ENCODE results near the gene TPM4.
A peak's percentile ranks its signal among the peaks of the same experiment; 100 is the strongest.

GRCh38 chr19:16111909-16112752 lies 35.8 kb downstream of the TPM4 start:
- no peak for TF ChIP-seq USF2 (IDR thresholded peaks at IDR 0.05; ENCODE audit: low read length)
- TF ChIP-seq CBX5 (IDR thresholded peaks at IDR 0.05; ENCODE audit: low read depth, low read length): no peak
- TF ChIP-seq TAF1 (IDR thresholded peaks at IDR 0.05; ENCODE audit: low read depth, low read length): peak; percentile 71
- TF ChIP-seq CTCF (IDR thresholded peaks at IDR 0.05; ENCODE audit: control extremely low read depth in 1 of 3, insufficient read depth in 1 of 3, low read depth in 1 of 3, low read length in 3 of 3): no peak
- TF ChIP-seq SAP30 (IDR thresholded peaks at IDR 0.05; ENCODE audit: insufficient read depth, insufficient replicate concordance, low read length): no peak
- no peak for TF ChIP-seq SP1 (IDR thresholded peaks at IDR 0.05; ENCODE audit: low read depth, low read length)
